Cardiac muscle cell (in vitro differentiated cells and primary cell): ENCODE results near the gene ZNF823. TPM values are rescaled to one million over a fixed set of nuclear protein-coding genes. Genes with fewer than 3 reads are reported as not detected.
A peak's percentile ranks its signal among the peaks of the same experiment; 100 is the strongest.
"Not testable (repeated sequence)": the region's sequence is repeated elsewhere in the genome, so short reads cannot be mapped to it uniquely, and the experiment has no call there.

Source experiments
- DNase-seq, 2 donors: peaks; one replicate each; pipeline versions ENCODE4 v3.0.0 to v3.0.0-alpha.2; 2010 to 2017; ENCODE audit warnings: low read depth in 1 of 2, low spot score in 1 of 2
- H3K27ac ChIP-seq: fragments of 200-600 bp; sonication (generic); 2 replicates; pipeline ENCODE4 v1.5.1; 2016
- H3K27me3 ChIP-seq: fragments of 200-600 bp; sonication (generic); 2 replicates; pipeline ENCODE4 v1.6.0; 2016; ENCODE audit warnings: control low read depth
- H3K36me3 ChIP-seq: fragments of 200-600 bp; sonication (generic); 2 replicates; pipeline ENCODE4 v1.5.1; 2016; ENCODE audit warnings: control low read depth
- H3K4me1 ChIP-seq: fragments of 200-600 bp; sonication (generic); 2 replicates; pipeline ENCODE4 v1.8.1; 2017; ENCODE audit warnings: low read depth, mild to moderate bottlenecking, mixed run types
- H3K4me3 ChIP-seq: fragments of 200-600 bp; sonication (generic); 2 replicates; pipeline ENCODE4 v1.5.1; 2016; ENCODE audit warnings: mild to moderate bottlenecking
- H3K9me3 ChIP-seq: fragments of 200-600 bp; sonication (generic); 2 replicates; pipeline ENCODE4 v1.5.1; 2017; ENCODE audit warnings: low read depth, mild to moderate bottlenecking, control low read depth
- CTCF ChIP-seq: IDR thresholded peaks from 2 replicates; pipeline ENCODE4 v1.5.1; 2012; ENCODE audit warnings: low read depth, mild to moderate bottlenecking, low read length
- polyA plus RNA-seq: library from polyadenylated mRNA; unstranded; fragments of >200 nt; fragmentation: Nextera tagmentation; extraction: Ambion mirVana; gene quantifications from 2 replicates; pipeline ENCODE4 v1.2.1, GENCODE V29; 2016
- total RNA-seq: library from RNA; depleted of rRNA; stranded (reverse); fragments of >200 nt; gene quantifications from 2 replicates; pipeline ENCODE4 v1.2.3, GENCODE V29; 2016

The ZNF823 gene
- total and polyA plus RNA-seq, 2 experiments from 2014 or later, result 4.7 to 7.6 TPM

- no peak for DNase-seq
- no peak for TF ChIP-seq CTCF
- Histone ChIP-seq H3K9me3 (peaks cover 4% of the 10 kb centered on the region), H3K4me3 (no peak overlapping the region), H3K27ac (no peak overlapping the region), H3K4me1 (no peaks in the 10 kb centered on the region), H3K36me3 (peaks cover 14% of the 10 kb centered on the region), H3K27me3 (no peaks in the 10 kb centered on the region)
Measured at GRCh38 chr19:11780431-11781020, 41.8 kb upstream of the ZNF823 start.

GRCh38 chr19:11776669-11777068, 37.9 kb upstream of the ZNF823 start:
- H3K4me1 ChIP-seq, DNase-seq, H3K27ac ChIP-seq, H3K4me3 ChIP-seq, H3K27me3 ChIP-seq, H3K9me3 ChIP-seq: not testable (repeated sequence)
- H3K36me3 ChIP-seq, result peaks cover 14% of the 10 kb centered on the region

- H3K4me1 ChIP-seq, H3K36me3 ChIP-seq, H3K4me3 ChIP-seq, H3K27ac ChIP-seq, H3K27me3 ChIP-seq, H3K9me3 ChIP-seq, DNase-seq: not testable (repeated sequence)
Measured at GRCh38 chr19:11771520-11771919, 32.8 kb upstream of the ZNF823 start.

GRCh38 chr19:11769995-11770394, 31.2 kb upstream of the ZNF823 start:
- Histone ChIP-seq H3K9me3 (no peaks in the 10 kb centered on the region), H3K27me3 (no peaks in the 10 kb centered on the region), H3K27ac (no peak overlapping the region), H3K36me3 (no peaks in the 10 kb centered on the region), H3K4me3 (no peak overlapping the region), H3K4me1 (no peaks in the 10 kb centered on the region)
- DNase-seq, result no peak
- TF ChIP-seq CTCF, result no peak

- Histone ChIP-seq H3K27ac (peak overlapping the region; percentile 82), H3K4me3 (peak overlapping the region; percentile 63), H3K4me1 (no peaks in the 10 kb centered on the region), H3K36me3 (no peaks in the 10 kb centered on the region), H3K27me3 (no peaks in the 10 kb centered on the region), H3K9me3 (no peaks in the 10 kb centered on the region)
- peak; percentile 48 to 50 for DNase-seq
- no peak for TF ChIP-seq CTCF
Measured at GRCh38 chr19:11767633-11768133, 28.9 kb upstream of the ZNF823 start.

- H3K27ac ChIP-seq, result peak within 1 kb of the TSS; percentile 82
- TF ChIP-seq CTCF, result no peak
- no peaks in the 10 kb centered on the region for H3K27me3 ChIP-seq
- no peaks in the 10 kb centered on the region for H3K9me3 ChIP-seq
- no peaks in the 10 kb centered on the region for H3K36me3 ChIP-seq
- no peaks in the 10 kb centered on the region for H3K4me1 ChIP-seq
- DNase-seq, result peak; percentile 96 to 99
- peak within 1 kb of the TSS; percentile 63 for H3K4me3 ChIP-seq
Measured at GRCh38 chr19:11766597-11767591, 28.1 kb upstream of the ZNF823 start, which contains the start of gene ZNF441. Gene ZNF441 (plus strand): TSS chr19:11767000. CDS start chr19:11767194, 194 bp downstream.
